Peyer's patch (tissue), 4 donors: ENCODE data around the gene MAGEC1. TPM values are rescaled to one million over a fixed set of nuclear protein-coding genes. Genes with fewer than 3 reads are reported as not detected.

ENCODE experiments used
- DNase-seq, 3 donors: peaks; one replicate each; pipeline ENCODE4 v3.0.0-alpha.2; 2017 to 2019
- H3K27ac ChIP-seq, 4 donors: fragments of 200-600 bp; sonication (generic); one replicate each; pipeline ENCODE4 v1.5.1; 2016 to 2019
- H3K27me3 ChIP-seq, 2 donors: fragments of 200-600 bp; sonication (generic); one replicate each; pipeline ENCODE4 v1.5.1; 2019
- H3K36me3 ChIP-seq, 3 donors: fragments of 200-600 bp; sonication (generic); one replicate each; pipeline ENCODE4 v1.5.1; 2016 to 2019
- H3K4me1 ChIP-seq, 4 donors: fragments of 200-600 bp; sonication (generic); one replicate each; pipeline ENCODE4 v1.5.1; 2016 to 2019
- H3K4me3 ChIP-seq, 4 donors: fragments of 200-600 bp; sonication (generic); 1 replicate in 3 of 4; 2 replicates in 1 of 4; pipeline ENCODE4 v1.5.1; 2016 to 2019; ENCODE audit warnings: mild to moderate bottlenecking in 1 of 4
- H3K9me3 ChIP-seq, 4 donors: fragments of 200-600 bp; sonication (generic); one replicate each; pipeline ENCODE4 v1.5.1; 2016 to 2019; ENCODE audit warnings: mild to moderate bottlenecking in 1 of 4
- POLR2A ChIP-seq, 2 donors: fragments of 450-650 bp; IDR thresholded peaks; one replicate each; pipeline ENCODE4 v1.5.1; 2017; ENCODE audit warnings: antibody characterized with exemption in 2 of 2, mild to moderate bottlenecking in 2 of 2, moderate library complexity in 2 of 2
- total RNA-seq, 4 donors: library from RNA; depleted of rRNA; stranded (reverse); fragments of >200 nt; gene quantifications; one replicate each; pipeline ENCODE4 v1.1.0, GENCODE V29; 2016
- TF ChIP-seq, protein P1 (sequence below), 6 experiments: fragments of 450-650 bp in 4 of 6; fragments of 200-600 bp in 2 of 6; sonication (generic) in 1 of 6; IDR thresholded peaks; one replicate each; pipeline ENCODE4 v1.5.1; 2017 to 2019; ENCODE audit warnings: antibody characterized with exemption in 6 of 6, mild to moderate bottlenecking in 3 of 6, moderate library complexity in 1 of 6

The MAGEC1 gene
- total RNA-seq, 4 donors from 2014 or later: not detected

GRCh38 chrX:141952603-141953002 lies 48.9 kb downstream of the MAGEC1 start:
- Histone ChIP-seq H3K9me3 (no peaks in the 10 kb centered on the region), H3K36me3 (no peaks in the 10 kb centered on the region), H3K4me1 (no peaks in the 10 kb centered on the region), H3K4me3 (no peak overlapping the region), H3K27me3 (no peaks in the 10 kb centered on the region), H3K27ac (no peak overlapping the region)
- TF ChIP-seq POLR2A (IDR thresholded peaks at IDR 0.05): no peak
- TF ChIP-seq, protein P1, sequence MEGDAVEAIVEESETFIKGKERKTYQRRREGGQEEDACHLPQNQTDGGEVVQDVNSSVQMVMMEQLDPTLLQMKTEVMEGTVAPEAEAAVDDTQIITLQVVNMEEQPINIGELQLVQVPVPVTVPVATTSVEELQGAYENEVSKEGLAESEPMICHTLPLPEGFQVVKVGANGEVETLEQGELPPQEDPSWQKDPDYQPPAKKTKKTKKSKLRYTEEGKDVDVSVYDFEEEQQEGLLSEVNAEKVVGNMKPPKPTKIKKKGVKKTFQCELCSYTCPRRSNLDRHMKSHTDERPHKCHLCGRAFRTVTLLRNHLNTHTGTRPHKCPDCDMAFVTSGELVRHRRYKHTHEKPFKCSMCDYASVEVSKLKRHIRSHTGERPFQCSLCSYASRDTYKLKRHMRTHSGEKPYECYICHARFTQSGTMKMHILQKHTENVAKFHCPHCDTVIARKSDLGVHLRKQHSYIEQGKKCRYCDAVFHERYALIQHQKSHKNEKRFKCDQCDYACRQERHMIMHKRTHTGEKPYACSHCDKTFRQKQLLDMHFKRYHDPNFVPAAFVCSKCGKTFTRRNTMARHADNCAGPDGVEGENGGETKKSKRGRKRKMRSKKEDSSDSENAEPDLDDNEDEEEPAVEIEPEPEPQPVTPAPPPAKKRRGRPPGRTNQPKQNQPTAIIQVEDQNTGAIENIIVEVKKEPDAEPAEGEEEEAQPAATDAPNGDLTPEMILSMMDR (IDR thresholded peaks at IDR 0.05): no peak
- DNase-seq: no peak

DNA sequence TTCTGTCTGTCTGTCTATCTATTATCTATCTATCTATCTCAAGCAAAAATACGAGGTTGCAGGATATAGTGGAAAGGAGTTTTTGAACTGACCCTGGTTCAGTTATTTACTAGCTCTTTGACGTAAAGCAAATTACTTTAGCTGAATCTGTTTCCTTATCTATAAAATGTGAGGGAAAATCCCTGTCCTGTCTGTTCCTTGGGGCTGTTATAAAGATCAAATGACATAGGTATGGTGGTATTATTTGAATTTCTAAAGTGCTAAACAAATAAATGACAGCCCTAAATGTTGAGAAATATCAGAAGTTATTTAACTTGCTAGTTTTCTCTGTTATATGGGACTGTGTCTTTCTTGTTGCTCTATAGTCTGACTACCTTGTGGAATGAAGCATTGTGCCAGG lies 55.0 kb downstream of the MAGEC1 start:
- Histone ChIP-seq H3K4me1 (no peaks in the 10 kb centered on the region), H3K27ac (no peak overlapping the region), H3K36me3 (no peaks in the 10 kb centered on the region), H3K4me3 (no peak overlapping the region), H3K27me3 (no peaks in the 10 kb centered on the region), H3K9me3 (no peaks in the 10 kb centered on the region)
- no peak for DNase-seq
- TF ChIP-seq, protein P1 (IDR thresholded peaks at IDR 0.05): no peak
- no peak for TF ChIP-seq POLR2A (IDR thresholded peaks at IDR 0.05)

Other genes starting within 250 kb of the MAGEC1 start
- not detected for gene SPANXD, start 205.2 kb upstream of the MAGEC1 start, total RNA-seq
- not detected for gene MAGEC3, start 65.6 kb upstream of the MAGEC1 start, total RNA-seq